Endometrial microvascular endothelial cells (primary cell): Measurements from ENCODE around the gene ATP2C2. TPM values are rescaled to one million over a fixed set of nuclear protein-coding genes. Genes with fewer than 3 reads are reported as not detected.

Source experiments
- in situ Hi-C: cut with HindIII; loops from 2 replicates; pipeline ENCODE4 v1.10.0; 2017; ENCODE audit warnings: low sequenced_read_pairs, low pct_unique_long_range_greater_than_20kb; ENCODE audit errors: inconsistent ontology term
- total RNA-seq: library from RNA; depleted of rRNA; stranded (reverse); fragments of >200 nt; gene quantifications from one replicate; pipeline ENCODE4 v1.2.3, GENCODE V29; 2015; ENCODE audit errors: inconsistent ontology term

ATP2C2 gene
- total RNA-seq, 1 donor from 2014 or later: not detected

DNA sequence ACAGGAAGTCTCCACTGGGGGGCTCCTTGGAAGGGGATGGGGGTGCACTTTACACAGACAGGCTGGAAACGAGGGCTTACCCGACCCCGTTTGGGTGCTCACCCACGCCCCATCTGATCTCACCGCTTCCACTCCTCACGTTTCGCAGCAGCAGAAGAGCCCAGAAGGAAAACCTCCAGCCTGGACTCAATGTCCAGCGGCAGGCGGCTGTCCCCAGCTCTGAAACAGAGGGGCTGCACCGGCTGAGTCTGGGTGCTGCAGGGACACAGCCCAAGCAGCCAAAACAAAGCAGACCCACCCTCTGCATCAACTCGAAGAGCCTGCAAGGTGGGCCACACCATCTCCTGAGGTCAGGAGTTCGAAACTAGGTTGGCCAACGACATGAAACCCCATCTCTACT lies 132.2 kb downstream of the ATP2C2 start:
- in situ Hi-C loops: no loop called here

DNA sequence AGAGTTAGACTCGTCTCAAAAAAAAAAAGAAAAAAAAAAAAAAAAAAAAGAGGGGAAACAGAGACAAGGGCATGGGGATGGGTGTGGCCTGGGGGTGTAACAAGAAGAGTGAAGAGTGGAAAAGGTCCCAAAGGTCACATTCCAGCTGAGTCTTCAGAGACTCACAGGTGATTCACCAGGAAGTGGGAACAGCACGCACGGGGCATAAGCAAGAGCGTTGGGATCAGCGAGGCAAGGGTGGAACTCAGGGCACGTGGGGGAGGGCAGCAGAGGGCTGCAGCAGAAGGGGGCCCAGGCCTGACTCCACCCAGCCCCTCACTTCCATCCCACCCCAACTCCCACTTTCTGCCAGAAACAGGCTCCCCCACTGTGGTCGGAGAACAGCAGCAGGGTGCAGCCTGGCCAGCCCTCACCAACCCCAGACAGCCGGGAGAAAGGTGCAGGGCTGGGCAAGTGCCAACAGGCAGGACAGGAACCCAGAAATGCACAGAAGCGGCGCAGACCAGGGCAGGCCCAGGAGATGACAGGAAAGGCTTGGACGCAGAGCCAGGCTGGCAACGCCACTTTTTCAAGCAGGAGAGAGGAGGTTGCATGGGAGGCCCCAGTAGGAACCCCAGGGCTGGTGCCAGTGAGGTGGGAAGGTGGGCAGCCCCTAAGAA lies 132.9 kb downstream of the ATP2C2 start:
- in situ Hi-C loops: no loop called here

DNA sequence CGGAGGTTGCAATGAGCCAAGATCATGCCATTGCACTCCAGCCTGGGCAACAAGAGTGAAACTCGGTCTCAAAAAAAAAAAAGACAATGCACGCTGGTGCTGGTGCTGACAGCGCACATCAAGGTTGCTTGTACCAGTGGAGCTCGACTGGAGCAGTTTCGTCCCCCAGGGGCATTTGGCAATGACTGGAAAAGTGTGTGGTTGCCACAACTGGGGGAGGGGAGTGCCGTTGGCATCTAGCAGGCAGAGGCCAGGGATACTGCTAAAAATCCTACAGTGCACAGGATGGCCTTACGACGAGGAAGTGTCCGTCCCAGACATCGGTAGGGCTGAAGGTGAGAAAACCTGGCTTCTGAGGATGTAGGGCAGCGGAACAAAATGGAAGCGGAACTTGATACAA lies 133.7 kb downstream of the ATP2C2 start:
- in situ Hi-C loops: no loop called here

DNA sequence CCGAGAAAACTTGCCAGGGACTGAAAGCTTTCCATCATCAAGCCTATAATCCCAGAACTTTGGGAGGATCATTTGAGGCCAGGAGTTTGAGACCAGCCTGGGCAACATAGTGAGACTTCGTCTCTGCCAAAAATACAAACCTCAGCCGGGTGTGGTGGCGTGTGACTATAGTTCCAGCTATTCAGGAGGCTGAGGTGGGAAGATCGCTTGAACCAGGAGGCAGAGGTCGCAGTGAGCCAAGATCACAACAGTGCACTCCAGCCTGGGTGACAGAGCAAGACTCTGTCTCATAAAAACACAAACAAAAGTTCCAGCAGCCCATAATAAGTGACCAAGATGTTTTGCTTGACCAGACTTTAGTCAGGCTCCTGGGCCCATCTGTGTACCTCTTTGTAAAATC lies 134.2 kb downstream of the ATP2C2 start:
- in situ Hi-C loops: no loop called here

DNA sequence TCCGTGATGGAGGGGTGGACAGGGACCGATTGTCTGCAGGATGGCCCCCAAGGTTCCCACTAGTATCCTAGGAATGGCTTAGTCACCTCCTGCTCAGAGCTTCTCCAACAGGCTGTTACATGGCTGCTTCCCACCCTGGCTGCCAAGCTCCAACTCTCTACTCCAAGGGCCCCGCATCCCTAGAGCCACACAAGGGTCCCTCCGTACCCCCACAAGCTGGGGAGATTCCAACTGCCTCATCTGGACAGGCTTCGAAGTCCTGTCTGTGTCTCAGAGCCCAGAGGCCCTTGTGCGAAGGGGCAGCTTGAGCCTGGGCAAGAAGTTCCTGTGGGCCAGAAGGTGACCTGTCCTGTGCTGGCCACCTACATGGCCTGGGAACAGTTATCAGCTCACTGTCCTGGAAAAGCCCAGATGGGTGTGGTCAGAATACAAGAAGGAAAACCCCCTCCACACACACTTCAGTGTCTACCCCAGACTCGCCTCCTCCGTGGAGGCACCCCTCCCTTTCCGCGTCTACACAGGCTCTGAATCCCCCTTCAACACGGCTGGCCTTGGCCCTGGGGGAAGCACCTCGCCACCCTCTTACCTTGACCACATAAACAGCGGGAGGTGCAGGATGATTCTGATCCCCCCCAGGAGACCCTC lies 135.5 kb downstream of the ATP2C2 start:
- in situ Hi-C loops: no loop called here

DNA sequence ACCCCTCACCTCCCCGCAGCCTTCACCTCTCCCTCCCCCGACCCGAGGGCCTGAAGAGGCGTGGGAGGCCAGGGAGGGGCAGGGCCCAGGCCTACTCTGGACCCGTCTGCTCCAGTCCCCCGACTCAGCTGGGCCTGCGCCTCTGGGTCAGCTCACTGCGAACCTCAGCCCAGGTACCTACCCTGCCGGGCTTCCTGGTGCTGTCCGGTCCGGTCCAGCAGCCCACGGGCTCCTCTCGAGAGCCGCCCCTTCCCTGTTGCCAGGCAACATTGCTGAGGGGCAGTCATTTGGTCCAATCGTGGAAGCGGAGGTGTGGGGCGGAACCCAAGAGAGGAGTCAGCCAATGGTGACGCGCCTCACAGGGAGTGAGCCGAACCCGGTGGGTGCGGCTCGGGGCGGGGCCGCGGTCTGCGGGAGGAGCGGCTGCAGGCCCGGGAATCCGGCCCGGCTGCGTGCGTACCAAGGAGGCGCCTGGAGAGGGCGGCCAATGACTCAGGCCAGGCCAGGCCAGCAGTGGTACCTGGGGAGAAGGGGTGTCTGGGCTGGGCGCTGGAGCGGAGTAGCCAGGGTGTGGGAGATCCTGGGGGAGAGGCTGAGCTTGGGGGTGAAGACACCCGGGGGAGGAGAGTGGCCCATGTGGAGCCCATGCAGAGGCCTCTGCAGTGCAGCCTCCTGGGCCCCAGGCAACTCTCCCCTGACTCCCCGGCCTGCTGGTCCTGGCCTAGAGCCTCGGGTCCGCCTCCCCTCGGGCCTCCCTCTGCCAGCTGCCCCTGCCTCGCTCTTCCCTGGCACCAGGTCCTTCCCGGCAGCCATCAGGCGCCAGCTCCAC lies 136.3 kb downstream of the ATP2C2 start, which contains the start of gene MEAK7:
TSS of gene MEAK7 (minus strand) at position 240 of the 829 bp plus-strand sequence. CDS start 6,573 bp downstream, outside the sequence.
- in situ Hi-C loops: no loop called here

DNA sequence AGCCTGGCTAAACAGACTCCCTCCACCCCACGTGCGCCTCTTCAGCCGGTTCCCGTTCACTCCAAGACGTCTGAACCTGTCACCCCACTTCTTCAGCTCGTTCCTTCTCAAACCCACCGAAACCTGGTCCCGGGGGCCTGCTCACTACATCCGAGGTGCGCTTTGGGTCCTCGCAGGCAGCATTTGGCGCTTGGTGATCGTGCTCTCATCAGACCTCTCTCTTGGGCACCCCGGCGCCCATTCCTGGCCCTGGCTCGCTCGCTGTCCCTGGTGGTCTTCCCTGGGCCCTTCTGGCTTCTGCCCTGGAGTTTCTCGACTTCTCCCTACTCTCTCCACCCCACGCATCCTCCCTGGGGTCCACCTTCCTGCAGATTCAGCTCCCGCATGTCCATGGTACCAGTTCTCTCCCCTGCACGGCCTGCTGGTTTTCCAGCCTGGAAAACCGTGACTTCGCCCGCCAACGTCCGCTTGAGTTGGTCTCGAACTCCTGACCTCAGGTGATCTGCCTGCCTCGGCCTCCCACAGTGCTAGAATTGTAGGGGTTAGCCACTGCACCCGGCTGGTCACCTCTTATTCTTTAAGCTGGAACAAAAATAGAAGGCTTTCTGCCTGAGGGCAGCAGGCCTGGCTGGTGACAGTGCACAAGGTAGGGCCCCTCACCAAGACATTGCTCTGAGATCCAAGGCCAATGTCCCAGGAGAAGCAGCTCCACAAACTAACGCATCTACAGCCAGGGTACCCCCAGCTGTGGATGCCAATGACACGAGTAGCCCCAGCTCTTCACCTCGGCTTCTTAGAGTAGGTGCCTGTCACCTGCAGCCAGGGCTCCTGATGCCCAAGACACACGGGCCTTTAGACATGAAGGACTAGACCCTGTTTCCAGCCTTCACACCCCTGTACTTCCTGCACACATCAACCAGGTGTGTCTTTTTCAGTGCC lies 137.2 kb downstream of the ATP2C2 start:
- in situ Hi-C loops: no loop called here

DNA sequence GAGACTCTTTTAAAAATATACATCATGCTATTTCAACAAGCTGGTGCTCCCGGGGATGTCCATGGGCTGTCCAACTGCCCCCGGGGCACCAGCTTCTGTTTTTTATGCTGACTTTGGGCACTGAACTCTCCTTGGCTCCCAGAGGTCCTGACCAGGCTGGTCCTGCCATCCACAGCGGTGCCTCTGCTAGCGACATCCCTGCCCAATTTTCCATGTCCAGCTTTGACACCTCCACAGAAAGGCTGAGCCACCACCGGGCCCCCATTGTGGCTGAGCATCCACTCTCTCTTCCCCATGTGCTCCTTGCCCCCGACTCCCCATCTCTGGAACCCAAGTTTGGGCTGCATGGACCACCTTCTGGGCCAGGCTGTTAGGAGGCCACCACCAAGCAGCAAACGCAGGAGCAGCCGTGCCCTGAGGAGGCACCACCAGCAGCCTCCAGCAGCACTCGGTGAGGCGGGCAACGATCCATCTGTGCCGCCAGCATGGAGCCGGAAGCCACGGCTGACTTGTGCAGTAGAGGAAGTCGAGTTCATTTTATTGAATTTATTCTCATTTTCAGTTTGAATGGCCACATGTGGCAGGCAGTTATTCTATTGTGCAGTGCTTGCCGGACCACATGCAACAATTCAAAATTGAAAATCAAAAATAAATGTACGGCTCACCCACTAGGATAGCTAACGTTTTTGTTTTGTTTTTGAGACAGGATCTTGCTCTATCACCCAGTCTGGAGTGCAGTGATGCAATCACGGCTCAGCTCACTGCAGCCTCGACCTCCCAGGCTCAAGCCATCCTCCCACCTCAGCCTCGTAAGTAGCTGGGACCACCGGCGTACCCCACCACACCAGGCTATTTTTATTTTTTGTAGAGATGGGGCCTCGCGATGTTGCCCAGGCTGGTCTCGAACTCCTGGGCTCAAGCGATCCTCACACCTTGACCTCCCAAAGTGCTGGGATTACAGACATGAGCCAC lies 139.0 kb downstream of the ATP2C2 start:
- in situ Hi-C loops: no loop called here

DNA sequence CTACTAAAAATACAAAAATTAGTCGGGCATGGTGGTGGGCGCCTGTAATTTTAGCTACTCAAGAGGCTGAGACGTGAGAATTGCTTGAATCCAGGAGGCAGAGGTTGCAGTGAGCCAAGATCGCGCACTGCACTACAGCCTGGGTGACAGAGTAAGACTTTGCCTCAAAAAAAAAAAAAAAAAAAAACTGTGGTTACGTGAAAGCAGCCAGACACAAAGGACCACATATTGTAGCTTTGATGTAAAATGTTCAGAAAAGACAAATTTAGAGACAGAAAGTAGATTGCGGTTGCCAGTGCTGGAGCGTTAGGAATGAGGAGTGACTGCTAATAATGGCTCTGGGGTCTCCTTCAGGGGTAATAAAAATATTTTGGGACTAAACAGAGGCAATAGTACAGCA lies 140.2 kb downstream of the ATP2C2 start:
- in situ Hi-C loops: no loop called here

DNA sequence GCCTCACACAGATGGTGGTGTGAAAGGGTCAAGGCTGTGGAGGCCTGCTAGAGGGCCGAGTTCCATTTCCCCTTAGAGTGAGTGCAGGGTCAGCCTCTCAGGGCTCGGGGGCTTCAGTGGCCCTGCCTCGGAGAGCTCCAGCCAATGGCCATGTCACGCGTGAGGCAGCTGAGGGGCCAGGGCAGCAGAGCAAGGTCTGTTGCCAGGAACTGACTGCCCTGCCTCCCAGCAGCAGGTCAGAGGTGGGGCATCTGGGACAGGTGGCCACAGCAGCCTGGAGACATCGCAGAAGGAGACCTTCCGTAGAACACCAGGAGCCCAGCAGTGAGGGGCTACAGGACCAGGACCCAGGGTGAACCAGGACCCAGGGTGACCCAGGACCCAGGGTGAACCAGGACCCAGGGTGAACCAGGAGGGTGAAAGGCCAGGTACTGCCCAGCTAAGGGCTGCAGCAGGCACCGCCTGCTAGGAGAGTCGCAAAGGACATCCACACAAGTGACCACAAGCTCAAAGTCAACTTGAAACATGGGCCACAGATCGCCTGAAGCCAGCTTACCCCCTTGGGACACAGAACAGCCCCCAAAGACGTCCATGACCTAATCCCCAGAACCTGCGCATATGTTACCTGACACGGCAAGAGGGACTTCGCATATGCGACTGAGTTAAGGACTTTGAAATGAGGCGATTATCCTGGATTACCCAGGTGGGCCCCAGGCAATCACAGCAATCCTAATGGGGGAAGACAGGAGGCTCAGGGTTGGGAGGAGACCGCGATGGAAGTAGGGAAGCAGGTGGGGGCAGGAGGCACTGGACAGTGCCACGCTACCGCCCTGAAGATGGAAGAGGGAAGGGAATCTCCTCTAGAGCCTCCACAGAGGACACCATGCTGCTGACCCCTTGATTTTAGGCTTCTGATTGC lies 141.0 kb downstream of the ATP2C2 start:
- in situ Hi-C loops: no loop called here

DNA sequence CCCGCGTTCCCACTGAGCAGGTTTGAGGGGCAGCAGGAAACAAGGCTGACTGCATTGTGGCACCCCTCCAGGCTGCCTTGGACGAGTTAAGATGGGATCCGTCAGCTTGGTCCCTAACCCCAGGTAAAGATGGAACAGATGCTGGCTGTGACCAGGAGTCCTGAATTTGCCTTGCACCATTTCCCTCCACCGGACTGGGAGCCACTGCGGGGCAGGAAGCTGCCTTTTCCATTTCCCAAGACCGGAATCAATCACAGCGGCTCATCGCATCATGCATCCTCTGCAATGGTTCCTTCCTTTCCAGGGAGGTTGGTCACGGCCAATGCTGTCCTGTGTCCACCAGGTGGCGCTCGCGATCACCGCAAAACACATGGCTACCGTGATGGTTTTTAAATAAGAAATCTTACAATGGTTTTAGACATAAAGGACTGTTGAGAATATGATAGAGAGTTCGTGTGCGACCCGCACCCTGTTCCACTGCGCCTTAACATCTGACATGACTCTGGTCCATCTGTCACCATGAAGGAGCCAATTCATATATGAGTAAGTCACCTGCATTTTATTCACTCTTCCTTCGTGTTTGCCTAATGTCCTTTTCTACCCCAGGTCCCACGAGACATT lies 143.0 kb downstream of the ATP2C2 start:
- in situ Hi-C loops: no loop called here

DNA sequence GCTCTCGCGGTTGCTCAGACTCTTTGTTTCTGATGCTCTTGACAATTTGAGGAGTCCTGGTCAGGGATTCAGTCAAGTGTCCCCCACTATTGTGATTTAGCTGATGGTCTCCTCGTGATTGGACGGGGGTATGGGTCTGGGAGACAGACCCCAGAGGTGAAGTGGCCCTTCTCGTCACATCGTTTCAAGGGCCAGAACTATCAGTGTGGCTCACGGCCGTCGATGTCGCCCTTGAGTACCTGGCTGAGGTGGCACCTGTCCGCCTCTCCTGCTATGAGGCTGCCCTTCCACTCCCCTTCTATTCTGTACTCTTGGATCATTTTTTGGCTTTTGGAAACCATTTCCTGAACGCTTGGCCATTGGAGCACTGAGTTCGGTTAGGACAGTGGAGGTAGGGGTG lies 143.5 kb downstream of the ATP2C2 start:
- in situ Hi-C loops: no loop called here

DNA sequence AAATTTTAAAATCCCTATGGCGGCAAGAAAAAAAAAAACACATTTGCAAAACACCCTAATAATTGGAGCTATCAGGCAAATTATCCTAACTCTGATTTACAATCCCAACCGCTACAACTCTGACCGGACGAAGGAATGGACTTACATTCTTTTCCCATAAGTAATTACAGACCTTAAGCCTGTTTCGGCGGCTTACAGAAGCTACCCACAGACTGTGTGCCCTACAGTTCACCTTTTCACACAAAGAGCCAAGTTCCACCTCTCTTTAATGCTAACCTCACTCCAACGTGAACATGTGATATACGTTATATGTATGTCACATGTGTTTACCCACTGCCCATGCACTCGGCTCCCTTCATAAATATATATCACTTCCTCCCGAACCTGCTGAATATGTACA lies 144.8 kb downstream of the ATP2C2 start:
- in situ Hi-C loops: no loop called here

DNA sequence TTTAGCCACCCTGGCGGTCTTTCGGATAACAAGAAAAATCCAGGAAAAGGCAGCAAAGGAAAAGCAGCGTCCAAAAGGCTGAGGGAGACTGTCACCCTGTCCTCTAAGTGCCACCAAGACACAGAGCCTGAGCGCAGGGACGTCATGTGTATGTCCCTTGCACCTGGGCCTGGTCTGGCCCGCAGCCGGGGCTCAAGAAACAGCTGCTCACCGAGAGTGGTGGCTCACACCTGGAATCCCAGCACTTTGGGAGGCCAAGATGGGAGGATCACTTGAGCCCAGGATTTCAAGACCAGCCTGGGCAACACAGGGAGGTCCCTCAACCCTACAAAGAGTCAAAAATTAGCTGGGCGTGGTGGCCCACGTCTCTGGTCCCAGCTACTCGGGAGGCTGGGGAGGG lies 145.3 kb downstream of the ATP2C2 start:
- in situ Hi-C loops: no loop called here
